ENCODE measurements around the gene ATP2B1.

DNA sequence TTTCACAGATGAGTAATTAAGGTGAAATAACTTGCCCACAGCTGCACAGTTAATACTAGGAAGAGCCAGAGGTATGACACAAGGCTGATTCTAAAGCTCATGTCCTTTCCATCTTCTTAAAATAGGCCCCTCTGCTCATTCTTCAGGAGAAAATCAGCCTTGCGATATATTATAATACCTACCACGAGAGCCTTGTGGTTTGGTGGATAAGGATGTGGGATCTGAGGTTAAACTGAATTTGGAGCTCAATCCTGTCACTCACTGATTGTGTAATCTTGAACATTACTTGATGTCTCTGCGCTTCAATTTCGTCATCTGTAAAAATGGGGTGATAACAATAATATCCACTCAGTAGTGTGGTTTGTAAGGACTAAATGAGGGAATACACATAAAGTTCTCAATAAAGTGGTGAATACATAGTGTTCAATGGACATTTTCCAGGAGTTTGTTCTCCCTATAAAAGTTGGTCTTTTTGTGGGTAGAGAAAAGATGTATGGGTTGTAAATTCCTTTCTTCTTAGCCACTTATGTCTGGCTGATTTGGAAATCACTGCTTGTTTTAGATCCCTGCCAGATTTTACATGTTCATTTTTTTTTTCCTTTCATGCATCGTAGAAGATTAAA, 25.1 kb upstream of the ATP2B1 start:
- TF ChIP-seq, protein P1, sequence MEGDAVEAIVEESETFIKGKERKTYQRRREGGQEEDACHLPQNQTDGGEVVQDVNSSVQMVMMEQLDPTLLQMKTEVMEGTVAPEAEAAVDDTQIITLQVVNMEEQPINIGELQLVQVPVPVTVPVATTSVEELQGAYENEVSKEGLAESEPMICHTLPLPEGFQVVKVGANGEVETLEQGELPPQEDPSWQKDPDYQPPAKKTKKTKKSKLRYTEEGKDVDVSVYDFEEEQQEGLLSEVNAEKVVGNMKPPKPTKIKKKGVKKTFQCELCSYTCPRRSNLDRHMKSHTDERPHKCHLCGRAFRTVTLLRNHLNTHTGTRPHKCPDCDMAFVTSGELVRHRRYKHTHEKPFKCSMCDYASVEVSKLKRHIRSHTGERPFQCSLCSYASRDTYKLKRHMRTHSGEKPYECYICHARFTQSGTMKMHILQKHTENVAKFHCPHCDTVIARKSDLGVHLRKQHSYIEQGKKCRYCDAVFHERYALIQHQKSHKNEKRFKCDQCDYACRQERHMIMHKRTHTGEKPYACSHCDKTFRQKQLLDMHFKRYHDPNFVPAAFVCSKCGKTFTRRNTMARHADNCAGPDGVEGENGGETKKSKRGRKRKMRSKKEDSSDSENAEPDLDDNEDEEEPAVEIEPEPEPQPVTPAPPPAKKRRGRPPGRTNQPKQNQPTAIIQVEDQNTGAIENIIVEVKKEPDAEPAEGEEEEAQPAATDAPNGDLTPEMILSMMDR (IDR thresholded peaks at IDR 0.05), result no peak
- no peak for TF ChIP-seq ZFX (IDR thresholded peaks at IDR 0.05; ENCODE audit: borderline replicate concordance)
